ENCODE measurements around the gene SULT1C2. TPM values are rescaled to one million over a fixed set of nuclear protein-coding genes. Genes with fewer than 3 reads are reported as not detected.

The SULT1C2 gene
- total RNA-seq, 1 experiment from 2014 or later = 3.9 TPM

- ChIA-PET RAD21 (ENCODE audit: low non-redundant PET in 1 of 2, low total read pairs in 2 of 2, uncharacterized antibody in 2 of 2, unreplicated experiment in 2 of 2) (no interaction called here), CTCF (no interaction called here), POLR2A (no interaction called here)
- H4K20me1 ChIP-seq (ENCODE audit: insufficient read depth) = no peaks in the 10 kb centered on the region
- no peaks in the 10 kb centered on the region for H3K79me2 ChIP-seq (ENCODE audit: insufficient read depth, low read length)
- no peaks in the 10 kb centered on the region for H3K36me3 ChIP-seq (ENCODE audit: control insufficient read depth in 1 of 2, insufficient read depth in 2 of 2, low read length in 2 of 2)
- H3K4me2 ChIP-seq (ENCODE audit: low read length) = no peak overlapping the region
- H2AFZ ChIP-seq (ENCODE audit: low read depth, low read length, poor library complexity, severe bottlenecking) = no peak overlapping the region
- no peak for TF ChIP-seq CEBPB (IDR thresholded peaks at IDR 0.05; ENCODE audit: low read depth)
- TF ChIP-seq SRF (IDR thresholded peaks at IDR 0.05; ENCODE audit: low read depth) = no peak
- TF ChIP-seq POLR2AphosphoS5 (IDR thresholded peaks at IDR 0.05; ENCODE audit: low read depth, low read length) = no peak
- no peak for TF ChIP-seq CTCF (IDR thresholded peaks at IDR 0.05 in 2 of 3, conservative IDR thresholded peaks at IDR 0.05 in 1 of 3; ENCODE audit: borderline replicate concordance in 1 of 3, insufficient read depth in 1 of 3, low read depth in 2 of 3, low read length in 2 of 3)
- no peak for TF ChIP-seq SP1 (IDR thresholded peaks at IDR 0.05; ENCODE audit: low read depth)
- no peak for TF ChIP-seq ZNF274 (IDR thresholded peaks at IDR 0.05; ENCODE audit: low read depth, low read length)
- no peak for TF ChIP-seq EGR1 (IDR thresholded peaks at IDR 0.05; ENCODE audit: low read depth)
- TF ChIP-seq TCF7L2 (IDR thresholded peaks at IDR 0.05; ENCODE audit: borderline replicate concordance, extremely low read depth, insufficient read depth, insufficient read length) = no peak
- no peak for TF ChIP-seq EZH2phosphoT487 (IDR thresholded peaks at IDR 0.05; ENCODE audit: borderline replicate concordance)
- TF ChIP-seq RAD21 (IDR thresholded peaks at IDR 0.05; ENCODE audit: low read depth) = no peak
- no peaks in the 10 kb centered on the region for H3K4me1 ChIP-seq (ENCODE audit: control insufficient read depth in 1 of 2, insufficient read depth in 2 of 2, low read length in 2 of 2)
- H3K27ac ChIP-seq (ENCODE audit: low read depth, low read length) = no peak overlapping the region
- BruUV-seq (replicated peaks) = no TSS peak
- H3K9me3 ChIP-seq (ENCODE audit: control insufficient read depth in 1 of 2, insufficient read depth in 1 of 2, low read depth in 1 of 2, low read length in 2 of 2) = no peaks in the 10 kb centered on the region
- ATAC-seq (no peak), DNase-seq (ENCODE audit: low read depth, low spot score) (no peak)
- no peak overlapping the region for H3K4me3 ChIP-seq (replicated peaks in 1 of 2; ENCODE audit: low read depth in 1 of 2, low read length in 2 of 2)
- no peaks in the 10 kb centered on the region for H3K9me2 ChIP-seq (ENCODE audit: insufficient read depth)
- no peak overlapping the region for H3K9ac ChIP-seq (ENCODE audit: low read length)
- no peaks in the 10 kb centered on the region; the same call in 1 of the 2 replicates for H3K27me3 ChIP-seq (ENCODE audit: insufficient read depth, low read length)
- intact Hi-C loops (cut with micrococcal nuclease) = no loop called here
These were observed 17.8 kb upstream of the SULT1C2 start for GRCh38 chr2:108270768-108271506.
